Astrocyte (in vitro differentiated cells and primary cell): Measurements from ENCODE around the gene EPHB2. TPM values are rescaled to one million over a fixed set of nuclear protein-coding genes. Genes with fewer than 3 reads are reported as not detected.

Experiments
- DNase-seq: peaks from one replicate; pipeline ENCODE4 v3.0.0-alpha.2; 2010; ENCODE audit warnings: low read depth
- FAIRE-seq: peaks from 2 replicates; lab custom pipeline; 2011; peaks lifted over from hg19 to GRCh38; lab: Jason Lieb, UNC
- H2AFZ ChIP-seq: 2 replicates; pipeline ENCODE4 v1.6.0; 2012; ENCODE audit warnings: low read depth, low read length, inconsistent platforms
- H3K27ac ChIP-seq: 2 replicates; pipeline ENCODE4 v1.5.1; 2011; ENCODE audit warnings: low read depth, low read length, inconsistent platforms
- H3K27me3 ChIP-seq: 2 replicates; pipeline ENCODE4 v1.6.0; 2011; ENCODE audit warnings: low read length, inconsistent platforms; ENCODE audit not compliant: insufficient read depth
- H3K36me3 ChIP-seq: 2 replicates; pipeline ENCODE4 v1.5.1; 2011; ENCODE audit warnings: low read length, inconsistent platforms; ENCODE audit not compliant: insufficient read depth
- H3K4me1 ChIP-seq: 2 replicates; pipeline ENCODE4 v1.5.1; 2011; ENCODE audit warnings: low read length, inconsistent platforms; ENCODE audit not compliant: insufficient read depth
- H3K4me2 ChIP-seq: 2 replicates; pipeline ENCODE4 v1.6.0; 2012; ENCODE audit warnings: low read length, inconsistent platforms
- H3K4me3 ChIP-seq: 2 replicates; pipeline ENCODE4 v1.5.1; 2011; ENCODE audit warnings: low read depth, mild to moderate bottlenecking, low read length, inconsistent platforms; ENCODE audit not compliant: insufficient read depth
- H3K79me2 ChIP-seq: 2 replicates; pipeline ENCODE4 v1.6.0; 2012; ENCODE audit warnings: mild to moderate bottlenecking, low read length, inconsistent platforms; ENCODE audit not compliant: insufficient read depth
- H3K9ac ChIP-seq: 2 replicates; pipeline ENCODE4 v1.6.0; 2012; ENCODE audit warnings: mild to moderate bottlenecking, low read length, inconsistent platforms
- H3K9me3 ChIP-seq: 2 replicates; pipeline ENCODE4 v1.5.1; 2012; ENCODE audit warnings: low read depth, mild to moderate bottlenecking, low read length, inconsistent platforms; ENCODE audit not compliant: insufficient read depth
- H4K20me1 ChIP-seq: 2 replicates; pipeline ENCODE4 v1.6.0; 2012; ENCODE audit warnings: low read length, inconsistent platforms; ENCODE audit not compliant: insufficient read depth
- H3K27ac Mint-ChIP-seq: one replicate; pipeline ENCODE4 v1.8.0; 2021; ENCODE audit warnings: mild to moderate bottlenecking, mixed read lengths; ENCODE audit not compliant: unreplicated experiment
- H3K27me3 Mint-ChIP-seq: one replicate; pipeline ENCODE4 v1.8.0; 2021; ENCODE audit warnings: low read depth, mixed read lengths; ENCODE audit not compliant: unreplicated experiment
- H3K36me3 Mint-ChIP-seq: one replicate; pipeline ENCODE4 v1.8.0; 2021; ENCODE audit warnings: low read depth, mixed read lengths; ENCODE audit not compliant: unreplicated experiment
- H3K4me1 Mint-ChIP-seq: one replicate; pipeline ENCODE4 v1.8.0; 2021; ENCODE audit warnings: low read depth, mixed read lengths; ENCODE audit not compliant: unreplicated experiment
- H3K4me3 Mint-ChIP-seq: one replicate; pipeline ENCODE4 v1.8.0; 2021; ENCODE audit warnings: mild to moderate bottlenecking, moderate library complexity, mixed read lengths; ENCODE audit not compliant: unreplicated experiment
- H3K9me3 Mint-ChIP-seq: one replicate; pipeline ENCODE4 v1.8.0; 2021; ENCODE audit warnings: mild to moderate bottlenecking, mixed read lengths; ENCODE audit not compliant: unreplicated experiment
- CTCF ChIP-seq: IDR thresholded peaks from 2 replicates; pipeline ENCODE4 v1.5.1; 2011; ENCODE audit warnings: low read depth, mild to moderate bottlenecking, inconsistent platforms, low read length, moderate library complexity; ENCODE audit not compliant: insufficient read depth
- EZH2 ChIP-seq: IDR thresholded peaks from 2 replicates; pipeline ENCODE4 v1.6.1; 2012; ENCODE audit warnings: mild to moderate bottlenecking, low read length, inconsistent platforms; ENCODE audit not compliant: insufficient read depth
- microRNA-seq: library from miRNA; unstranded; fragments of <30 nt; microRNA quantifications from one replicate; pipeline ENCODE4 v1.2.0, GENCODE V29; 2020
- total RNA-seq: library from RNA; stranded (reverse); gene quantifications from 2 replicates; pipeline ENCODE4 v1.2.1, GENCODE V29; 2021

Gene EPHB2
- total RNA-seq, 1 donor from 2014 or later, result 8.4 TPM

- H3K36me3 Mint-ChIP-seq, result no peaks in the 10 kb centered on the region
- no peaks in the 10 kb centered on the region for H4K20me1 ChIP-seq
- H2AFZ ChIP-seq, result no peak overlapping the region
- no peak overlapping the region for H3K9ac ChIP-seq
- no peak overlapping the region for H3K27ac Mint-ChIP-seq
- peaks cover 4% of the 10 kb centered on the region for H3K4me1 ChIP-seq
- H3K4me3 Mint-ChIP-seq, result no peak overlapping the region
- no peak overlapping the region for H3K4me3 ChIP-seq
- no peak overlapping the region for H3K27ac ChIP-seq
- no peak overlapping the region for H3K4me2 ChIP-seq
- peaks cover 4% of the 10 kb centered on the region for H3K4me1 Mint-ChIP-seq
- H3K79me2 ChIP-seq, result no peaks in the 10 kb centered on the region
- no peak for FAIRE-seq
- peak; percentile 57 for DNase-seq
- peaks cover 18% of the 10 kb centered on the region for H3K27me3 ChIP-seq
- peaks cover 11% of the 10 kb centered on the region for H3K9me3 Mint-ChIP-seq
- no peaks in the 10 kb centered on the region for H3K36me3 ChIP-seq
- H3K9me3 ChIP-seq, result peaks cover 9% of the 10 kb centered on the region
- TF ChIP-seq EZH2, result no peak
- peaks cover 32% of the 10 kb centered on the region for H3K27me3 Mint-ChIP-seq
Measured at GRCh38 chr1:22969304-22969709, 258.7 kb downstream of the EPHB2 start.

- Histone ChIP-seq H3K9ac (no peak overlapping the region), H3K9me3 (peaks cover 9% of the 10 kb centered on the region), H3K4me3 (no peak overlapping the region), H3K79me2 (no peaks in the 10 kb centered on the region), H3K36me3 (no peaks in the 10 kb centered on the region), H4K20me1 (no peaks in the 10 kb centered on the region), H3K27ac (no peak overlapping the region), H3K4me2 (no peak overlapping the region), H3K27me3 (peaks cover 18% of the 10 kb centered on the region), H3K4me1 (peaks cover 4% of the 10 kb centered on the region), H2AFZ (no peak overlapping the region)
- H3K4me3 Mint-ChIP-seq, result no peak overlapping the region
- H3K27me3 Mint-ChIP-seq, result peaks cover 25% of the 10 kb centered on the region
- peaks cover 4% of the 10 kb centered on the region for H3K4me1 Mint-ChIP-seq
- DNase-seq (no peak), FAIRE-seq (no peak)
- H3K36me3 Mint-ChIP-seq, result no peaks in the 10 kb centered on the region
- TF ChIP-seq EZH2 (no peak), CTCF (no peak)
- H3K27ac Mint-ChIP-seq, result no peak overlapping the region
- peaks cover 11% of the 10 kb centered on the region for H3K9me3 Mint-ChIP-seq
Measured at GRCh38 chr1:22970096-22970495, 259.5 kb downstream of the EPHB2 start.

Small RNAs within 50 kb of the gene (microRNA-seq; reads per million reads assigned to microRNA genes)
- gene MIR4253, result not detected
- gene MIR4684, result not detected

Other genes with a start within 250 kb of the EPHB2 start
- gene EPHA8, start 147.3 kb upstream of the EPHB2 start, total RNA-seq, result 0.17 and 0.23 TPM in 2 replicates
- not detected in 2 replicates for gene C1QA, start 74.2 kb upstream of the EPHB2 start, total RNA-seq
- gene C1QC, start 67.2 kb upstream of the EPHB2 start, total RNA-seq, result not detected in 2 replicates
- gene C1QB, start 57.6 kb upstream of the EPHB2 start, total RNA-seq, result not detected in 2 replicates